Breast epithelium (tissue), 4 donors: ENCODE data around the gene SEC24C. TPM values are rescaled to one million over a fixed set of nuclear protein-coding genes. Genes with fewer than 3 reads are reported as not detected.
"Not testable (repeated sequence)": the region's sequence is repeated elsewhere in the genome, so short reads cannot be mapped to it uniquely, and the experiment has no call there.

Experiments
- DNase-seq, 2 donors: peaks; one replicate each; pipeline ENCODE4 v3.0.0-alpha.2; 2019; ENCODE audit warnings: low spot score in 2 of 2
- H3K27ac ChIP-seq, 2 donors: fragments of 200-600 bp; sonication (generic) in 1 of 2; one replicate each; pipeline ENCODE4 v1.5.1; 2016 to 2019; ENCODE audit warnings: mild to moderate bottlenecking in 1 of 2
- H3K27me3 ChIP-seq, 2 donors: fragments of 200-600 bp; sonication (generic) in 1 of 2; one replicate each; pipeline versions ENCODE4 v1.5.1 to v1.6.0; 2017 to 2019; ENCODE audit warnings: control low read depth in 1 of 2, mild to moderate bottlenecking in 1 of 2
- H3K36me3 ChIP-seq: fragments of 200-600 bp; one replicate; pipeline ENCODE4 v1.5.1; 2019
- H3K4me1 ChIP-seq, 2 donors: fragments of 200-600 bp; sonication (generic); one replicate each; pipeline ENCODE4 v1.5.1; 2016 to 2019; ENCODE audit warnings: control low read depth in 1 of 2
- H3K4me3 ChIP-seq, 3 donors: fragments of 200-600 bp; sonication (generic); 1 replicate in 2 of 3; 2 replicates in 1 of 3; pipeline ENCODE4 v1.5.1; 2016 to 2019; ENCODE audit warnings: mild to moderate bottlenecking in 3 of 3, moderate library complexity in 2 of 3
- H3K9me3 ChIP-seq, 2 donors: fragments of 200-600 bp; sonication (generic) in 1 of 2; one replicate each; pipeline ENCODE4 v1.5.1; 2016 to 2019; ENCODE audit warnings: control low read depth in 1 of 2
- CTCF ChIP-seq, 3 donors: fragments of 450-650 bp; IDR thresholded peaks; one replicate each; pipeline ENCODE4 v1.5.1; 2016 to 2017; ENCODE audit warnings: antibody characterized with exemption in 3 of 3, mild to moderate bottlenecking in 3 of 3, moderate library complexity in 3 of 3
- POLR2A ChIP-seq: fragments of 450-650 bp; IDR thresholded peaks from one replicate; pipeline ENCODE4 v1.6.1; 2016; ENCODE audit warnings: antibody characterized with exemption, mild to moderate bottlenecking, moderate library complexity
- POLR2AphosphoS5 ChIP-seq, 3 donors: sonication (generic); formaldehyde crosslinking; IDR thresholded peaks; one replicate each; pipeline ENCODE4 v1.6.1; 2017; ENCODE audit warnings: antibody characterized with exemption in 3 of 3
- intact Hi-C: fragments of 100-400 bp; cut with DNase I; formaldehyde crosslinking; loops from one replicate; pipeline ENCODE4 v1.15.1; 2023; ENCODE audit warnings: low total_unique reads
- total RNA-seq, 3 donors: library from RNA; depleted of rRNA; stranded (reverse); fragments of >200 nt; gene quantifications; one replicate each; pipeline ENCODE4 v1.1.0, GENCODE V29; 2016

SEC24C gene
- 10 to 100 TPM; 33.9 to 57.7 (median 50.1) TPM for total RNA-seq

- no peaks in the 10 kb centered on the region for H3K9me3 ChIP-seq
- intact Hi-C loops, result no loop called here
- H3K27me3 ChIP-seq, result no peaks in the 10 kb centered on the region
- no peaks in the 10 kb centered on the region for H3K36me3 ChIP-seq
- peak; percentile 95 to 96 for DNase-seq
- peak within 1 kb of the TSS; percentile 93 to 94 for H3K27ac ChIP-seq
- peak within 1 kb of the TSS; percentile 71 to 97 (median 77) for H3K4me3 ChIP-seq
- peaks cover 6 to 17% of the 10 kb centered on the region in 2 donors for H3K4me1 ChIP-seq
- peak; percentile 88 to 98 (median 95) for TF ChIP-seq POLR2AphosphoS5 (IDR thresholded peaks at IDR 0.05)
- peak; percentile 52 for TF ChIP-seq POLR2A
- no peak for TF ChIP-seq CTCF (IDR thresholded peaks at IDR 0.05)
These were observed at the start of gene SEC24C for GRCh38 chr10:73743905-73744663. Gene SEC24C (plus strand): TSS chr10:73744372. CDS start chr10:73746833, 2,461 bp downstream.

- intact Hi-C loops, H3K4me1 ChIP-seq, H3K27me3 ChIP-seq, H3K4me3 ChIP-seq, H3K36me3 ChIP-seq, H3K27ac ChIP-seq, H3K9me3 ChIP-seq, DNase-seq: not testable (repeated sequence)
These were observed 48.9 kb upstream of the SEC24C start for GRCh38 chr10:73695302-73695701.

- H3K4me1 ChIP-seq, result not testable (repeated sequence)
These were observed 46.5 kb upstream of the SEC24C start, which contains the start of gene AGAP5 for GRCh38 chr10:73697675-73698159. Gene AGAP5 (minus strand): TSS chr10:73698109. CDS start chr10:73697755, 354 bp downstream.

GRCh38 chr10:73698819-73699218, 45.4 kb upstream of the SEC24C start:
- H3K27ac ChIP-seq, intact Hi-C loops, H3K9me3 ChIP-seq, H3K27me3 ChIP-seq, H3K4me1 ChIP-seq, H3K4me3 ChIP-seq, H3K36me3 ChIP-seq, DNase-seq: not testable (repeated sequence)

More at GRCh38 chr10:73697675-73698159, 46.5 kb upstream of the SEC24C start, which contains the start of gene AGAP5:
- H3K27me3 ChIP-seq, intact Hi-C loops, H3K9me3 ChIP-seq, DNase-seq, H3K4me3 ChIP-seq, H3K27ac ChIP-seq, H3K36me3 ChIP-seq: not testable (repeated sequence)

GRCh38 chr10:73703924-73704323, 40.2 kb upstream of the SEC24C start:
- H3K4me3 ChIP-seq, H3K9me3 ChIP-seq, H3K27ac ChIP-seq, intact Hi-C loops, H3K36me3 ChIP-seq, H3K27me3 ChIP-seq, H3K4me1 ChIP-seq, DNase-seq: not testable (repeated sequence)

- H3K27me3 ChIP-seq, H3K9me3 ChIP-seq, intact Hi-C loops, H3K4me1 ChIP-seq, H3K4me3 ChIP-seq, DNase-seq, H3K27ac ChIP-seq, H3K36me3 ChIP-seq: not testable (repeated sequence)
These were observed 38.6 kb upstream of the SEC24C start for GRCh38 chr10:73705506-73706072.

GRCh38 chr10:73706488-73706887, 37.7 kb upstream of the SEC24C start:
- intact Hi-C loops, H3K27me3 ChIP-seq, H3K36me3 ChIP-seq, H3K4me1 ChIP-seq, H3K27ac ChIP-seq, H3K4me3 ChIP-seq, H3K9me3 ChIP-seq, DNase-seq: not testable (repeated sequence)

GRCh38 chr10:73707628-73708027, 36.5 kb upstream of the SEC24C start:
- intact Hi-C loops, result not testable (repeated sequence)

GRCh38 chr10:73708122-73708521, 36.0 kb upstream of the SEC24C start:
- DNase-seq, H3K27ac ChIP-seq, H3K27me3 ChIP-seq, H3K9me3 ChIP-seq, H3K36me3 ChIP-seq, intact Hi-C loops, H3K4me1 ChIP-seq, H3K4me3 ChIP-seq: not testable (repeated sequence)

More at GRCh38 chr10:73707628-73708027, 36.5 kb upstream of the SEC24C start:
- H3K27me3 ChIP-seq, H3K4me3 ChIP-seq, H3K9me3 ChIP-seq, H3K27ac ChIP-seq, DNase-seq, H3K4me1 ChIP-seq, H3K36me3 ChIP-seq: not testable (repeated sequence)

- H3K36me3 ChIP-seq, H3K4me1 ChIP-seq, H3K27me3 ChIP-seq, H3K4me3 ChIP-seq, H3K9me3 ChIP-seq, intact Hi-C loops, H3K27ac ChIP-seq, DNase-seq: not testable (repeated sequence)
These were observed 32.5 kb upstream of the SEC24C start for GRCh38 chr10:73711683-73712082.

GRCh38 chr10:73713912-73714311, 30.3 kb upstream of the SEC24C start:
- H3K36me3 ChIP-seq, H3K4me3 ChIP-seq, H3K27me3 ChIP-seq, H3K4me1 ChIP-seq, H3K27ac ChIP-seq, DNase-seq, intact Hi-C loops, H3K9me3 ChIP-seq: not testable (repeated sequence)

- H3K27me3 ChIP-seq, H3K27ac ChIP-seq, H3K36me3 ChIP-seq, H3K4me3 ChIP-seq, H3K9me3 ChIP-seq, DNase-seq, intact Hi-C loops, H3K4me1 ChIP-seq: not testable (repeated sequence)
These were observed 29.7 kb upstream of the SEC24C start for GRCh38 chr10:73714483-73714882.
